ENCODE data around the gene ADGRA3.

DNA sequence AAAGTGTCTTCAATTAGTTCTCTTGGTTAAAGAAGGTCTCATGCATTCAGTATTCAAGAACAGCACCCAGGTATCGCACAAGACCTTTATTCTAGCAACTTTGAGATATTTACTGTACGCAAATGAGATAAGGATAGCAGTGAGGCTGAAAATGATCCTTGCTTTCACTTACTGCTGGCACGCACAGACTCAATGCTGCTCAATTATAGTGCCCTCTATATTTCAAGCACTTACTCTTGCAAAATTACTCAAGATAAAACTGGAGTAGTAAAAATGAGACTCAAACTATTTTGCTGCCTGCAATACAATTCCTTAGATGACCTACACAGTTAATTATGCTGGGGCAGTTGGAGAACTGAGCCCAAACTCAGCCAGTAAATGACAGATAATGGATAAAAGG is 60.9 kb downstream of the ADGRA3 start:
- TF ChIP-seq POLR2A (IDR thresholded peaks at IDR 0.05) = no peak
- TF ChIP-seq CTCF (IDR thresholded peaks at IDR 0.05) = no peak
